GM19372 (cell line): Measurements from ENCODE around the gene UBR1.
A peak's percentile ranks its signal among the peaks of the same experiment; 100 is the strongest.
"Not testable (repeated sequence)": the region's sequence is repeated elsewhere in the genome, so short reads cannot be mapped to it uniquely, and the experiment has no call there.

Experiments
- ATAC-seq: cut with Tn5 transposase; IDR thresholded peaks from one replicate; pipeline ENCODE4 v1.9.1; 2021; ENCODE audit warnings: mild to moderate bottlenecking, low read depth, moderate library complexity; ENCODE audit not compliant: unreplicated experiment

Gene UBR1

DNA sequence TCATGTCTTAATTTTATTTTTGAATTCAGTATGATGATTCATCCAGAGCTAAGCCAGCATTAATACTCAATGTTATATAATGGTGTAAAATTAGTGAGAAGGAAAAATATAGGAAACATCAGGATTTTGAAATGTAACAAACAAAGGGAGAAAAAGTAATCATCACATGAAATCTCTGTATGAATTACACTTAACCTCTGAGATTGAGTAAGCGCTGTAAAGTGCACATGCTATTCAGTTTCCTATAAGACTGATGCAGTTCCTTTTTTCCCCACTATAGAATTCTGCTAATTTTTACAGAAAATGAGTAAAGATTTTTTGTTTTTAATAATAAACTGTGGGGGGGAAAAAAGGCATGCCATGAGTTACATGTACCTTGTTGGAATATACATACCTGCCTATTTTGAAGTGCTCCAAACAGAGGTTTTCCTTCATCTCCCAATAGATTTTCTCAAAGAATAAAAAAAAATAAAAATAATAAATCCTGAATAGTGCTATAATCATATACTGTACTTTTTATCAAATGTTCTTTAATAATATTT, 121.3 kb downstream of the UBR1 start:
- no peak for ATAC-seq

DNA sequence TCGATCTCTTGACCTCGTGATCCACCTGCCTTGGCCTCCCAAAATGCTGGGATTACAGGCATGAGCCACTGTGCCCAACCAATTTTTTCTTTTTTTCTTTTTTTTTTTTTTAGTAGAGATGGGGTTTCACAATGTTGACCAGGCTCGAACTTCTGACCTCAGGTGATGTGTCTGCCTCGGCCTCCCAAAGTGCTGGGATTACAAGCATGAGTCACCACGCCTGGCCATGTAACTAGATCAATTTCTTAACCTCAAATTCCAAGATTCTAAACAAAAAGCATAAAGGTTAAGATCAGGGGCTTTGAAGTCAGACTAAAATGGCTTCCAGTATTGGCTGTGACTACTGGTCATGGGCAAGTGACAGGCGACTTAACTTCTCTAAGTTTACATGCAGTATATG, 126.7 kb downstream of the UBR1 start:
- not testable (repeated sequence) for ATAC-seq

DNA sequence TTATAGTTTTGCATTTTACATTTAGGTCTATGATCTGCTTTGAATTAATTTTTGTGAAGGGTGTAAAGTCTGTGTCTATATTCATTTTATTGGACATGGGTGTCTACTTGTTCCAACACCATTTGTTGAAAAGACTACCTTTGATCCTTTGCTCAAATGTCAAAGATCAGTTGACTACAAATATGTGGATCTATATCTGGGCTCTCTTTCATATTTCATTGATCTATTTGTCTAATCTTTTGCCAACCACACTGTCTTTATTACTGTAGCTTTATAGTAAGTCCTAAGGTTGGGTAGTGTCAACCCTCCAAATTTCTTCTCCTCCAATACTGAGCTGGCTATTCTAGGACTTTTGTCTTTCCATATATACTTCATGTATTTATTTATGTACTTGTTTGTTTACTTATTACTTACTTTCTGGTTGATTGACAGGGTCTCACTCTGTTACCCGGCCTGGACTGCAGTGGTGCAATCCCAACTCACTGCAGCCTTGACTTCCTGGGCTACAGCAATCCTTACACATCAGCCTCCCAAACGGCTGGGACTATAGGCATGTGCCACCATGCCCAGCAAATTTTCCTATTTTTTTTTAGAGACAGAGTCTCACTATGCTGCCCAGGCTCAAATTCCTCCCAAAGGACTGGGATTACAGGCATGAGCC, 131.5 kb downstream of the UBR1 start:
- no peak for ATAC-seq

DNA sequence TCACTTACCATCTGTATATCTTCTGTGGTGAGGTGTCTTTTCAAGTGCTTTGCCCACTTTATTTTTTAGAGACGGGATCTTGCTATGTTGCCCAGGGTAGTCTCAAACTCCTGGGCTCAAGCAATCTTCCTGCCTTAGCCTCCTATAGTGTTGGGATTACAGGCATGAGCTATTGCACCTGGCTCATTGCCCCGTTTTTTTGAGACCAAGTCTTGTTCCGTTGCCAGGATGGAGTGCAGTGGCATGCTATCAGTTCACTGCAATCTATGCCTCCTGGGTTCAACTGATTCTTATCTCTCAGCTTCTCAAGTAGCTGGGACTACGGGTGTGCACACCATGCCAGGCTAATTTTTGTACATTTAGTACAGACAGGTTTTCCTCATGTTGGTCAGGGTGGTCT, 132.7 kb downstream of the UBR1 start:
- no peak for ATAC-seq

DNA sequence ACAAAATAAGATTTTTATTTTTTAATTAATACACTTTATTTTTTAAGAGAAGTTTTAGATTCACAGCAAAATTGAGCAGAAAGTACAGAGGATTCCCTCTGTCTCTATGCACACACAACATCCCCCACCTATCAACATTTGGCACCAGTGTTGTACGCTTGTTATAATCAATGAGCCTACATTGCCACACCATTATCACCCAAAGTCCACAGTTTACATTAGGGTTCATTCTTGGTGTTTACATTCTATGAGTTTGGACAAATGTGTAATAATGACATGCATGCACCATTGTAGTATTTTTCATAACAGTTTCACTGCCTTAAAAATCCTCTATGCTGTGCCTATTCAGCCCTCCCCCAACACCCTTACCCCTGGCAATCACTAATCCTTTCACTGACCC, 134.0 kb downstream of the UBR1 start:
- no peak for ATAC-seq

DNA sequence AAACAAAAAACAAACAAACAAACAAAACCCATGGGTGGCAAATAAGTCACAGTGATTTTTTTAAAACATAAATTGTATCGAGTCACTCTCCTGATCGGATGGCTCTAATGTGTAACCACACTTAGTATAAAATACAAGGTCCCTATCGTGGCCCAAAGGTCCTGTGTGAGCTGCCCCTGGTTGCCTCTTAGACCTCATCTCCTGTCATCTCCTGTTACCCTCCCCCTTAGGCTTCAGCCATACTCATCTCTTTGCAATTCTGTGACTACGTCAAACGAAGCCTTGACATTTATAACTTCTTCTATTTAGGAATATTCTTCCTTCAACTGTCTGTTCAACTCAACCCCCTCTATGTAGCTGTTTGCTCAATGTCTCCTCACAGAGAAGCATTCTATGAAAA, 141.4 kb downstream of the UBR1 start:
- ATAC-seq: no peak

DNA sequence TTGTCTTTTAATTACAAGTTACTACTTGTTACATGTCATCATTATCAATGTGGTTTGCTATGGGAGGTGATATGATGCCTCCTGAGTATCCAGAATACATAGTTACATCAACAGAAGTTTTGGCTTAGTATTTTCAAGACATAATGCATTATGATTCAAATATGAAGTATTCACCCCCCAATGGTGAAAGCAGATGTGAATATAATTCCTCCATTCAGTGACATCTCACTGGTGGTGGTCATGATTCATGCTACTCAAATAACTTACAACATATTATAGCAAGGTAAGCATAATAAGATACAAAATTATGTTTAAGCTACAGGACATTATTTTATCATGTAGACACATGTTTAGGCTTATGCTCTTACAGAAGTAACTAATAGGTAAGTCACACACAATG, 150.3 kb downstream of the UBR1 start:
- no peak for ATAC-seq

DNA sequence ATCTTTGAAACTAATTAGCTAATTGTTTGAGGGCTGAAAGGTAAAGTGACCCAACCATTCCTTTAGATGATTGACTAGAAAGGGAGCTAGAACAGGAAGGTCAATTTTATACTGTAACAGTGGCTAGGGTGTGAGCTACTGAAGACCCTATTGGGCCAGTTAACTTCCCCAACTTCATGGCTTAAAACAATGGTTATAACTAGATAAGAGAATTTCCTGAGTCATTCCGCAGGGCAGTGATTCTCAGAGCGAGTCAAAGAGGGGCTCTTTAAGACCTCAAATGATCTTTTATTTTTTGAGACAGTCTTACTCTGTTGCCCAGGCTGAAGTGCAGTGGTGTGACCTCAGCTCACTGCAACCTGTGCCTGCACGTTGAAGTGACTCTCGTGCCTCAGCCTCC, 151.5 kb downstream of the UBR1 start:
- no peak for ATAC-seq

DNA sequence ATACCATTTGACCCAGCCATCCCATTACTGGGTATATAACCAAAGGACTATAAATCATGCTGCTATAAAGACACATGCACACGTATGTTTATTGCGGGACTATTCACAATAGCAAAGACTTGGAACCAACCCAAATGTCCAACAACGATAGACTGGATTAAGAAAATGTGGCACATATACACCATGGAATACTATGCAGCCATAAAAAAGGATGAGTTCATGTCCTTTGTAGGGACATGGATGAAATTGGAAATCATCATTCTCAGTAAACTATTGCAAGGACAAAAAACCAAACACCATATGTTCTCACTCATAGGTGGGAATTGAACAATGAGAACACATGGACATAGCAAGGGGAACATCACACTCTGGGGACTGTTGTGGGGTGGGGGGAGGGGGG, 156.9 kb downstream of the UBR1 start:
- not testable (repeated sequence) for ATAC-seq

DNA sequence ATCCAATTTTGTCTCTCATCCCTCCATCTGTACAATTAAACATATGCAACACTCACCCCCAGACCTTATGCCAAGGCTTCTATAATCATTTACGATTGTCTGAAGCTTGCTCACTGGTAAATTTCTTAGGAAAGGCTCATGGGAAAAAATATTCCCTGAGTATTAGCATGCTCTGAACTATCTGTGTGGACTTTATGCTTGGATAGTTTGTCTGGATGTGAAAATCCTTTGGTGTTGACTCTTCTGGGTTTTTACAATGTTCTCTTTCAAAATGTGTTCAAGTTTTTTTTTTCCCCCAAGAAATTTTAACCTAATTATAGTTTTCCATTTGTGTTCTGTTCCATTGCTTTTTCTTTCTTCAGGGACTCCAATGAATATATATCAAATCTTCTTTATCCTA, 165.3 kb downstream of the UBR1 start:
- no peak for ATAC-seq

DNA sequence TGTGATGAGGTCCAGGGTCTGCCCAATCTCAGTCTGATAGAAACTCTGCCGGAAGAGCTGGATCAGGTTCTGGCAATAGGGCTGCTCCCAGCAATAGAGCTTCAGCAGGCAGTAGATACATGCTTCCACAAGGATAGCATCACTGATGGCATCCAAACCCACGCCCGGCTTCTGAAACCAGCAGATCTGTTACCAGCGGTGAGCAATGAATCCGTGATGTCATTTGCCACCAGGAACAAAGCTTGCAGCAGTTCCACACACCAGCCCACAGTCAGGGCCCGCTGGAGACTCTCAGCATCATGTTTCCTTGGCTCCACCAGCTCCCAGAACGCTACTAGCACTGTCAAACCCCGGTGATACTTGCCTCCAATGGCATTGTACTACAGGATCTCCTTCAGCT, 166.0 kb downstream of the UBR1 start:
- no peak for ATAC-seq

DNA sequence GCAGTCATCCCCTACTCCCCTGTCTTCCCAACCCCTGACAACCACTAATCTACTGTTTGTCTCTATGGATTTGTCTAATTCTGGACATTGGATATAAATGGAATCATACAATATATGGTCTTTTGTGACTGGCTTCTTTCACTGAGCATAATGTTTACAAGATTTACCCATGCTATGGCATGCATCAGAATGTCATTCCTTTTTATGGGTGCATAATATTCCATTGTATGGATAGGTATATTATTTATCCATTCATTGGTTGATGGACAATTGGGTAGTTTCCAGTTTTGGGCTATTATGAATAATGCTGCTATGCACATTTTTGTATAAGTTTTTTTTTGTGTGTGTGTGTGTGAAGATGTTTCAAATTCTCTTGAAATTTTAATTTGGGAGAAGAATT, 168.7 kb downstream of the UBR1 start:
- no peak for ATAC-seq

DNA sequence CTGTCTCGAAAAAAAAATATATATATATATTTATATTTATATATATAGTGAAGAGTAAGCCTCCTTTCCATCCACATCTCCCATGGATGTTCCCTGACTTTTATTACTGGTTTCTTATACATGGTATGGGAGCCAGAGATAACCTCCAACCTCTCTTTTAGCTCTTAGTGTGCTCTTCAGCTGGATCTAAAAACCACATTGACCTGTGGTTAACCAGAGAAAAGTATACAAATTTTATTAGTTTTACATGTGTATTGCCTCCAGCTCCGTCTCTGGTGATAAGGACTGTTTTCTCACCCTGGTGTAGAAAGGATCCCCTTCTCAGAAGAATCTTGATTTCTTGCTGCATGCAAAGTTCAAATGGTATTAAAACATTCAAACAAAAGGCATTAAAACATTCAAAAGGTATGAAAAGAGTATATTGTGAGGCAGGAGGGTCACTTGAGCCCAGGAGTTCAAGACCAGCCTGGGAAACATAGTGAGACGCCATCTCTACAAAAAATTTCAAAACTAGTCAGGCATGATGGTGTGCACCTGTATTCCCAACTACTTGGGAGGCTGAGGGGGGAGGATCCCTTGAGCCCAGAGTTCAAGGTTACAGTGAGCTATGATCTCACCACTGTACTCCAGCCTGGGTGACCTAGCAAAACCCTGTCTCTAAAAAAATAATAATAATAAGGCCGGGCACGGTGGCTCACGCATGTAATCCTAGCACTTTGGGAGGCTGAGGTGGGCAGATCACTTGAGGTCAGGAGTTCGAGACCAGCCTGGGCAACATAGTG, 171.8 kb downstream of the UBR1 start:
- ATAC-seq: no peak

DNA sequence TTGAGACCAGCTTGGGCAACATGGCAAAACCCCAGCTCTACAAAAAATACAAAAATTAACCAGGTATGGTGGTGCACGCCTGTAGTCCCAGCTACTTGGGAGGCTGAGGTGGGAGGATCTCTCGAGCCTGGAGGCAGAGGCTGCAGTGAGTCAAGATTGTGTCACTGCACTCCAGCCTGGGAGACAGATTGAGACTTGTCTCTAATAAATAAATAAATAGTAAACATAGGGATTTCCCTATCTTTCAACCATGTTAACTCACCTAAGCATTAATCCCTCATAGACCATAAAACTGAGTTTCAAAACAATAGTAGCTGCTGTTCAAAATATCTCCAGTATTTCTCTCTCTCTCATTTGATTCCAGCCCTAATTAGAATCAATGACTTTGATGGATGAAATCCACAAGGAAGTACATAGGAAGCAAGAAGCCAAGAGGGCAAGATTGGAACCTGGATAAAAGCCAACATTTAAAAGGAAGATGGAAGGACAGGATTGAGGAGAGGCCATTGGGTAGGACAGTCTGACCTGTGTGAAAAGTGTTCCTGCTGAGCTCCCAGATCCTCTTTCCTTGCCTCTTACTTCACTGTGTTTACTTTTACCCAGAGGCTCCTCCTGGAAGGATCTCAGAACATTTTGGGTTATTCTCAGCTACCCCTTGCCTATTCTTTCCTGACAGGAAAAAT, 172.9 kb downstream of the UBR1 start:
- no peak for ATAC-seq

DNA sequence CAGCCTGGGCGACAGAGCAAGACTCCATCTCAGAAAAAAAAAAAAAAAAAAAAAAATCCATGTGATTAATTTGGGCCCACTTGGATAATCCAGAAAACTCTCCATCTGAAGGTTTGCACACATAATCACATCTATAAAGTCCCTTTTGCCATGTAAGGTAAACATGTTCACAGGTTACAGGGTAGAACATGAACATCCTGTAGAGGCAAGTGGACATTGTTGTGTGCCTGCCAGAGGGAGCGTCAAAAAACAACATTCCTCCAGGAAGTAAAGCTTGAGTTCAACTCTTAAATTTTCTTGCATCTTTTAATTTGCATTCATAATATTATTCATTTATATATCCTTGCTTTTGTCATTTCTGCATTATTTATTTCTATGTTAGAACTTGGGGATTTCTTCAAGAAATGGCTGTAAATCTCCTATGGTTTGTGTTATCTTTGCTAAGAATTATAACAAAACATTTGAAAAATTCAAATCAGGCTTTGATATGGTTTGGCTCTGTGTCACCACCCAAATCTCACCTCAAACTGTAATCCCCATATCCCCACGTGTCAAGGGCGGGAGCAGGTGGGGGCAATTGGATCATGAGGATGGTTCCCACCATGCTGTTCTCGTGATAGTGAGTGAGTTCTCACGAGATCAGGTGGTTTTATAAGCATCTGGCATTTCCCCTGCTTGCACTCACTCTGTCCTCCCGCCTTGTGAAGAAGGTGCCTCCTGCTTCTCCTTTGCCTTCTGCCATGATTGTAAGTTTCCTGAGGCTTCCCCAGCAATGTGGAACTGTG, 173.9 kb downstream of the UBR1 start:
- no peak for ATAC-seq

DNA sequence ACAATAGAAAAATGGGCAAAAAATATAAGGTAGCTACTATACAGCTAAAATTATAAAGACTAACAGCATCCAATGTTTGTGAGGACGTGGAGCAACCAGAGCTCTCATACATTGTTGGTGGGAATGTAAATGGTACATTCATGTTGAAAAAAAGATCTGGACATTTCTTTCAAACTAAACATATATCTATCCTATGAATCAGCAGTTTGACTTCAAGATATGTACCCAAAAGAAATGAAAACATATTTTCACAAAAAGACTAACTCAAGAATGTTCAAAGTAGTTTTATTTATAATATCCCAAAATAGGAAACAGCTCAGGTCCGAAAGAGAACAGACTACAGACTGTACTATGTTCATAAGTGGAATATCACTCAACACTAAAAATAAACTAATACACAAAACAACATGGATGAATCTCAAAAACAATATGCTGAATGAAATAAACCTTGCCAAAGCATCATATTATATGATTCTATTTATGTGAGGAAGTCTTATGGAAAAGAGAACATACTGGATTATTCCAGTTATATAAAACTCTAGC, 176.5 kb downstream of the UBR1 start:
- ATAC-seq: no peak

DNA sequence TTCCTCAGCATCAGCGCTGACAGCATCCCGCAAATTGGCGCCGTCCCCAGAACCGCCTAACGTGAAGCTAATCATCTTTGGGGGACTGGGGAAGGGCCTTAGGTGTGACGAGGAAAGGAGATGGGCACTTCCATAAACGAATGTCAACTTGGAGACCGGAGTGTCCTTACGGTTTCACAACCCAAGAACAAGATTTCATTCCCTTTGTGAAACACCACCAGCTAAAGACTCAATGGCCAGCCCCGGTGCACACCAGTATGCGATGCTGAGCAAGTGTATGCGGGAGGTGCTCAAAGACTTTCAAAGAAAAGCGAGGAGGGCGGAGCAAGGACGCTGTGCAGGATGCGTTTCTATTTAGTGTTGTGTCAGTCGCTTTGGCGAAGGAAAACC, 184.5 kb downstream of the UBR1 start:
- no peak for ATAC-seq

DNA sequence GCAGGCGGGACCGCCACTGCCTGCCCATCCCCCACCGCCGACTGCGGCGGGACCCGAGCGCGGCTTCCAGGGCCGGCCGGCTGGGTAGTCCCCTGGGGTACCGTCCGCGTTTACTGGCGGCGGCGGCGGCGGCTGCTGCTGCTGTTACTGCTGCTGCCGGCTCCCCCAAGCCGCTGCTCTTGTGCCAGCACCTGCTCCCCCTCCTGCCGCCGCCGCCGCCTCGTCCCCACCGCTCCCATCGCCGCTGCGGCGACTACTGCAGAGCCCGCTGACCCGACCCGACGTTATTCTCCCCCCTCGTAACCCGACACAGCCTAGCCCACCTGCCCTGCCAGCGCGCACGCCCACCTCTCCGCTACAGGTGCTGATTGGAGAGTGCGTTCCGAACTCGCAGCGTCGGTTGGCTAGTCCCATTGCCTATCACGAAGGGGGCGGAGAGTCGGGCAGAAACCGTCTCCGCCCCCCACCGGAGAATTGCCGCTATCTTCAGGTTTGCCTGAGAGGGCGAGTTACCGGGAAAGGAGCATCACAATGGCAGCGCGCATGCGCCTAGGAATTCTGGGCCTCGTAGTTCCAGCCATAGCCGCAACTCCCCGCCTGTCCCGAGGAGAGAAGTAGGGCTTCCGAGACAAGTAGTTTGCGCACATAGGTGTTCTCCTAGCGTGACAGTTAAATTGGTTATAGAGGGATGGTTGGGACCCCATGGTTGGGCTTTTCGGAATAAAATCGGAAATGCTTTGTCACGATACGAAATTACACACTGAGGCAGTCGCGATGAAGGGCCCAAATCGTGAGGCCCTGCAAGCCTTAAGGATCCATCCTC, 185.1 kb downstream of the UBR1 start, which contains the start of gene TTBK2:
Gene TTBK2, minus strand, starts transcription at position 260 of the 823 bp plus-strand sequence. CDS start 42,161 bp downstream, outside the sequence.
- peak; percentile 93 for ATAC-seq

DNA sequence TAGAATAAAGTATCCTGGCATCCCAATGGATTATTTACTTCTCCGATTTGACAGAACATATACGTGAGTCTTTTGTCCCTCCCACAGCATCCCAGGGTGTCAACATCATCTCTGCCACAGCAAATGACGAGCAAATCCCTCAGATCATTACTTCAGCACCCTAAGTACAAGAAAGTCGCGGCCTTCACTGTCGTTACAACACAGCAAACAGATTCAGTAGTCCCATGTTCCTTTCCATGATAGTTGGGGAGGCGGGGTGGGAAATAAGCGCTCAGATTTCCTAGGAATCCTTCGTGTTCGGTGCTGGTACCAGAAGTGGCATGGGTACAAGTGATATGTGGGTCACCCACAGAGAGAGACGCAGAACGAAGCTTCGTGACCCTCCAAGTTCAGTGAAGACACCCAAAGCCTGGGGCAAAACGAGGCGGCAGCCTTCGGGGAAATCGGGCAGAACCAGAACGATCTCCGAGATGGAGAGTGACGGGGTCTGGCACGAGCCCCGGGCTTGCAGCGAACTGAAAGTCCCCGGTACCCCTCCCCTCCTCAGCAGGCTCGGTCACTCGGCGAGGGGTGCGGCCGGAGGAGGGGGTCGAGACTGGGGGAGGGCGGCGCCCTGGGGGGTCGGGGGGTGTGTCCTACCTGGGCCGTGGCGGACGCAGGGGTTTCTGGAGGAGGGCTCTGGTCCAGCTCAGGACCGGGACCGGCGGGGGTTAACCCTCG, 185.9 kb downstream of the UBR1 start:
- no peak for ATAC-seq
